NCI-H2196 (cell line): Measurements from ENCODE around the gene ENHO.

ENCODE experiments used
- DNase-seq: peaks from one replicate; lab custom pipeline; 2025; ENCODE audit not compliant: unreplicated experiment; lab: John Stamatoyannopoulos, UW

The ENHO gene

GRCh38 chr9:34508463-34508862 lies 14.3 kb downstream of the ENHO start:
- DNase-seq = no peak

- no peak for DNase-seq
Measured at GRCh38 chr9:34507966-34508365, 14.8 kb downstream of the ENHO start.

- no peak for DNase-seq
Measured at GRCh38 chr9:34507556-34507955, 15.2 kb downstream of the ENHO start.

- no peak for DNase-seq
Measured at GRCh38 chr9:34506623-34507022, 16.2 kb downstream of the ENHO start.

- no peak for DNase-seq
Measured at GRCh38 chr9:34505370-34506120, 17.2 kb downstream of the ENHO start.

GRCh38 chr9:34503406-34503805 lies 19.4 kb downstream of the ENHO start:
- DNase-seq = no peak

- peak; percentile 52 for DNase-seq
Measured at GRCh38 chr9:34502891-34503290, 19.9 kb downstream of the ENHO start.

GRCh38 chr9:34502471-34502870 lies 20.3 kb downstream of the ENHO start:
- no peak for DNase-seq

GRCh38 chr9:34501889-34502425 lies 20.8 kb downstream of the ENHO start:
- peak; percentile 76 for DNase-seq

GRCh38 chr9:34501372-34501771 lies 21.4 kb downstream of the ENHO start:
- DNase-seq = no peak

GRCh38 chr9:34500623-34501267 lies 22.0 kb downstream of the ENHO start:
- DNase-seq = peak; percentile 61

- no peak for DNase-seq
Measured at GRCh38 chr9:34499076-34499475, 23.7 kb downstream of the ENHO start.

GRCh38 chr9:34498553-34498952 lies 24.2 kb downstream of the ENHO start:
- no peak for DNase-seq

- DNase-seq = no peak
Measured at GRCh38 chr9:34496149-34496712, 26.6 kb downstream of the ENHO start.

GRCh38 chr9:34493972-34494535 lies 28.7 kb downstream of the ENHO start:
- DNase-seq = no peak

- DNase-seq = no peak
Measured at GRCh38 chr9:34492051-34492450, 30.7 kb downstream of the ENHO start.

GRCh38 chr9:34491596-34491995 lies 31.2 kb downstream of the ENHO start:
- no peak for DNase-seq

- no peak for DNase-seq
Measured at GRCh38 chr9:34490760-34491159, 32.0 kb downstream of the ENHO start.

- no peak for DNase-seq
Measured at GRCh38 chr9:34490360-34490759, 32.4 kb downstream of the ENHO start.

GRCh38 chr9:34486572-34486971 lies 36.2 kb downstream of the ENHO start:
- no peak for DNase-seq

GRCh38 chr9:34485822-34486221 lies 37.0 kb downstream of the ENHO start:
- no peak for DNase-seq

- DNase-seq = no peak
Measured at GRCh38 chr9:34484678-34485077, 38.1 kb downstream of the ENHO start.
